GM12892 (cell line): ENCODE results near the gene PALLD.

Experiments
- POLR2A ChIP-seq: IDR thresholded peaks from 2 replicates; pipeline ENCODE4 v1.6.1; 2011; ENCODE audit warnings: low read depth, low read length, control low read depth
- POLR2AphosphoS5 ChIP-seq: IDR thresholded peaks from 2 replicates; pipeline ENCODE4 v1.6.1; 2011; ENCODE audit warnings: low read depth, low read length, control low read depth
- TAF1 ChIP-seq: IDR thresholded peaks from 2 replicates; pipeline ENCODE4 v1.6.1; 2011; ENCODE audit warnings: low read depth, mild to moderate bottlenecking, control low read depth, low read length, borderline replicate concordance

DNA sequence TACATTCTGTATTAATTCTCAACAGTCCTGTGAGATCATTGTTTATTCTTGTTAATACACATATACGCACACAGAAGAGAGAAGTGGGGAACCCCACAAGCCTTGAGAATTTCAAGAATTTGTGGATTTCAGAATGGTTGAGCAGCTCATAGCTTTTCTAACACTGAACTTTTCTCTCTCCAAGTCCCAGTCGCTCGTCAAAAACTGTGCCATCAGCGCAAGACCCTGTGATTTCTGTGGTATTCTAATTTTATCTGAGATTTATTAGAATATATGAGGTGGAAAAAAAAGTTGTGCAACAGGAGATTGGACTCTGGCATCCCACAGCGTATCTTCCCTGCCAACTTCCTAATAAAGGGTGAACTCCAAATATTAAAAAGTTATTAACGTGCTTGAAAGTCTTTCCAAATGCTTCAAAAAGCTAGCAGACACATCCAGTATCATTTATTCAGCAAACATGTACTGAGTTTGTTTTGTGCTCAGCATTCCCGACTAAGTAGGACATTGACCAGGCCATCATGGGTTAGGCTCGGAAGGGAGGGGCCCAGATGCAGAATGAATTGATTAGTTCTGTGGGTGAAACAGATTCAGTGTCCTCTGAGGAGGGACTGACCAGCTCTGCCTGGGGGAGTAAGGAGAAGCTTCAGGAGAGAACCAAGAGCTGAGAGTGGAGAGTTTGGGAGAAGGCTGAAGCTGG, 347.6 kb downstream of the PALLD start:
- TF ChIP-seq POLR2AphosphoS5 (no peak), TAF1 (no peak), POLR2A (no peak)
